Coronary artery (tissue), 2 donors: ENCODE measurements around the gene SETMAR.

Experiments
- DNase-seq: peaks from one replicate; pipeline ENCODE4 v3.0.0-alpha.2; 2017; ENCODE audit warnings: low spot score
- H3K27ac ChIP-seq, 2 donors: fragments of 200-600 bp; sonication (generic); one replicate each; pipeline ENCODE4 v1.5.1; 2016 to 2019
- H3K4me3 ChIP-seq: fragments of 200-600 bp; sonication (generic); 2 replicates; pipeline ENCODE4 v1.5.1; 2016; ENCODE audit warnings: mild to moderate bottlenecking, moderate library complexity
- TF ChIP-seq, protein P1 (sequence below): fragments of 200-600 bp; sonication (generic); IDR thresholded peaks from one replicate; pipeline ENCODE4 v1.5.1; 2019; ENCODE audit warnings: antibody characterized with exemption

SETMAR gene

GRCh38 chr3:4359805-4360502 is 56.8 kb downstream of the SETMAR start:
- H3K27ac ChIP-seq, result no peak overlapping the region
- TF ChIP-seq, protein P1, sequence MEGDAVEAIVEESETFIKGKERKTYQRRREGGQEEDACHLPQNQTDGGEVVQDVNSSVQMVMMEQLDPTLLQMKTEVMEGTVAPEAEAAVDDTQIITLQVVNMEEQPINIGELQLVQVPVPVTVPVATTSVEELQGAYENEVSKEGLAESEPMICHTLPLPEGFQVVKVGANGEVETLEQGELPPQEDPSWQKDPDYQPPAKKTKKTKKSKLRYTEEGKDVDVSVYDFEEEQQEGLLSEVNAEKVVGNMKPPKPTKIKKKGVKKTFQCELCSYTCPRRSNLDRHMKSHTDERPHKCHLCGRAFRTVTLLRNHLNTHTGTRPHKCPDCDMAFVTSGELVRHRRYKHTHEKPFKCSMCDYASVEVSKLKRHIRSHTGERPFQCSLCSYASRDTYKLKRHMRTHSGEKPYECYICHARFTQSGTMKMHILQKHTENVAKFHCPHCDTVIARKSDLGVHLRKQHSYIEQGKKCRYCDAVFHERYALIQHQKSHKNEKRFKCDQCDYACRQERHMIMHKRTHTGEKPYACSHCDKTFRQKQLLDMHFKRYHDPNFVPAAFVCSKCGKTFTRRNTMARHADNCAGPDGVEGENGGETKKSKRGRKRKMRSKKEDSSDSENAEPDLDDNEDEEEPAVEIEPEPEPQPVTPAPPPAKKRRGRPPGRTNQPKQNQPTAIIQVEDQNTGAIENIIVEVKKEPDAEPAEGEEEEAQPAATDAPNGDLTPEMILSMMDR, result no peak
- no peak for DNase-seq

GRCh38 chr3:4360817-4361216 is 57.6 kb downstream of the SETMAR start:
- H3K4me3 ChIP-seq, result no peak overlapping the region
- H3K27ac ChIP-seq, result no peak overlapping the region
- TF ChIP-seq, protein P1, result no peak
- no peak for DNase-seq

More at GRCh38 chr3:4359805-4360502, 56.8 kb downstream of the SETMAR start:
- H3K4me3 ChIP-seq, result no peak overlapping the region

DNA sequence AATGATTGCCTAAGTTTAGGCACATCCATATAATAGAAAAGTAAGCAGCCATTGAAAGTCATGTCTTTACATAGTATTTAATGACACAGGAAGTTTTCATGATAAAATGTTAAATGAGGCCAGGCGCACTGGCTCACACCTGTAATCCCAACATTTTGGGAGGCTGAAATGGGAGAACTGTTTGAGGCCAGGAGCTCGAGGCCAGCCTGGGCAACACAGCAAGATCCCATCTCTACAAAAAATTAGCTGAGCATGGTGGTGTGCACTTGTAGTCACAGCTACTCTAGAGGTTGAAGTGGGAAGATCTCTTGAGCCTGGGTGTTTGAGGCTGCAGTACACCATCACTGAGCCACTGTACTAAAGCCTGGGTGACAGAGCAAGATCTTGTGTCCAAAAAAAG is 59.4 kb downstream of the SETMAR start:
- DNase-seq, result no peak
- TF ChIP-seq, protein P1, result no peak
- Histone ChIP-seq H3K4me3 (no peak overlapping the region), H3K27ac (no peak overlapping the region)
